Transverse colon (tissue), 4 donors: Measurements from ENCODE around the gene PRSS50. TPM values are rescaled to one million over a fixed set of nuclear protein-coding genes. Genes with fewer than 3 reads are reported as not detected.

Experiments
- DNase-seq: peaks from one replicate; pipeline ENCODE4 v3.0.0-alpha.2; 2019
- H3K27ac ChIP-seq, 4 donors: fragments of 200-600 bp; sonication (generic); 2 replicates each; pipeline ENCODE4 v1.5.1; 2016 to 2018; ENCODE audit warnings: inconsistent platforms in 4 of 4
- H3K27me3 ChIP-seq: fragments of 200-600 bp; sonication (generic); 2 replicates; pipeline ENCODE4 v1.5.1; 2017; ENCODE audit warnings: inconsistent platforms
- H3K36me3 ChIP-seq, 4 donors: fragments of 200-600 bp; sonication (generic); 2 replicates each; pipeline ENCODE4 v1.5.1; 2017 to 2019; ENCODE audit warnings: inconsistent platforms in 4 of 4
- H3K4me1 ChIP-seq, 4 donors: fragments of 200-600 bp; sonication (generic); 2 replicates each; pipeline ENCODE4 v1.5.1; 2017 to 2020; ENCODE audit warnings: inconsistent platforms in 4 of 4
- H3K4me3 ChIP-seq, 4 donors: fragments of 200-600 bp; sonication (generic); 1 replicate in 1 of 4; 2 replicates in 3 of 4; pipeline versions ENCODE4 v1.5.1 to v1.6.1; 2017 to 2019; ENCODE audit warnings: inconsistent platforms in 4 of 4
- H3K9me3 ChIP-seq, 2 donors: fragments of 200-600 bp; sonication (generic); 2 replicates each; pipeline ENCODE4 v1.5.1; 2017 to 2019; ENCODE audit warnings: inconsistent platforms in 2 of 2
- CTCF ChIP-seq, 5 experiments: fragments of 200-600 bp in 3 of 5; fragments of 450-650 bp in 2 of 5; sonication (generic) in 3 of 5; IDR thresholded peaks; 1 replicate in 2 of 5; 2 replicates in 3 of 5; pipeline ENCODE4 v1.5.1; 2016 to 2017; ENCODE audit warnings: antibody characterized with exemption in 5 of 5, inconsistent platforms in 3 of 5, mild to moderate bottlenecking in 2 of 5, moderate library complexity in 1 of 5
- EP300 ChIP-seq: sonication (generic); formaldehyde crosslinking; IDR thresholded peaks from one replicate; pipeline ENCODE4 v1.6.1; 2017; ENCODE audit warnings: antibody characterized with exemption, low read depth
- POLR2A ChIP-seq: fragments of 450-650 bp; IDR thresholded peaks from one replicate; pipeline ENCODE4 v1.6.1; 2016; ENCODE audit warnings: antibody characterized with exemption, mild to moderate bottlenecking, moderate library complexity
- POLR2AphosphoS5 ChIP-seq, 3 donors: sonication (generic); formaldehyde crosslinking; IDR thresholded peaks; one replicate each; pipeline ENCODE4 v1.6.1; 2016; ENCODE audit warnings: antibody characterized with exemption in 3 of 3
- WGBS, 2 donors: methylation state at CpG; one replicate each; pipeline ENCODE4 v1.1.5; 2018; ENCODE audit warnings: low coverage in 1 of 2; 5-methylcytosine and 5-hydroxymethylcytosine counted together
- in situ Hi-C, 4 donors: fragments of 200-750 bp; cut with MboI; loops; one replicate each; pipeline versions ENCODE4 v1.15.0 to v1.15.1; 2017; ENCODE audit warnings: low sequenced_read_pairs in 3 of 4, low pct_ligation_motif_present in 1 of 4, low pct_unique_long_range_greater_than_20kb in 1 of 4
- intact Hi-C: fragments of 100-400 bp; cut with DNase I; formaldehyde crosslinking; loops from one replicate; pipeline ENCODE4 v1.15.1; 2023; ENCODE audit warnings: low total_unique reads
- total RNA-seq, 4 donors: library from RNA; depleted of rRNA; stranded (reverse); fragments of >200 nt; gene quantifications; one replicate each; pipeline ENCODE4 v1.1.0, GENCODE V29; 2016

PRSS50 gene
- total RNA-seq, 4 donors from 2014 or later: 0.14 TPM; not detected in 3

GRCh38 chr3:46713050-46713897 is 4.4 kb downstream of the PRSS50 start:
- DNase-seq: peak; percentile 1
- 79 to 84% methylated on average over 4 to 13 of the region's 14 CpGs for WGBS, 2 donors
- in situ Hi-C loops (loop anchor here (5.0 to 25.0 kb wide), 7 partner anchors 149 to 649 kb away; partner anchors contain the start of gene MYL3 (in 1 of the 4)), intact Hi-C loops (no loop called here)
- Histone ChIP-seq H3K36me3 (no peaks in the 10 kb centered on the region), H3K4me1 (no peaks in the 10 kb centered on the region), H3K27ac (no peak overlapping the region), H3K4me3 (no peak overlapping the region), H3K9me3 (no peaks in the 10 kb centered on the region), H3K27me3 (peaks cover 12% of the 10 kb centered on the region)
- TF ChIP-seq POLR2A (no peak), EP300 (no peak), CTCF (IDR thresholded peaks at IDR 0.05) (no peak), POLR2AphosphoS5 (IDR thresholded peaks at IDR 0.05) (no peak)

- H3K27ac ChIP-seq: no peak overlapping the region
- TF ChIP-seq POLR2A: no peak
- TF ChIP-seq EP300: no peak
- no peak for TF ChIP-seq CTCF (IDR thresholded peaks at IDR 0.05)
- no peak for TF ChIP-seq POLR2AphosphoS5 (IDR thresholded peaks at IDR 0.05)
- H3K4me3 ChIP-seq: no peak overlapping the region
- H3K9me3 ChIP-seq: no peaks in the 10 kb centered on the region
- in situ Hi-C loops (loop anchor here (5.0 to 25.0 kb wide), 7 partner anchors 150 to 650 kb away; partner anchors contain the start of gene MYL3 (in 1 of the 4)), intact Hi-C loops (no loop called here)
- H3K27me3 ChIP-seq: peaks cover 5% of the 10 kb centered on the region
- peak; percentile 3 for DNase-seq
- no peaks in the 10 kb centered on the region for H3K36me3 ChIP-seq
- WGBS, 2 donors: 83 to 87% methylated on average over 3 to 13 of the region's 13 CpGs
- H3K4me1 ChIP-seq: no peaks in the 10 kb centered on the region
Observed at GRCh38 chr3:46712191-46713049, 5.2 kb downstream of the PRSS50 start.

- in situ Hi-C loops: loop anchor here (5.0 to 25.0 kb wide), 7 partner anchors 151 to 651 kb away; partner anchors contain the start of gene MYL3 (in 1 of the 4)
Observed at GRCh38 chr3:46711760-46712159, 5.9 kb downstream of the PRSS50 start.

More at GRCh38 chr3:46711760-46712159, 5.9 kb downstream of the PRSS50 start:
- Histone ChIP-seq H3K27ac (no peak overlapping the region), H3K27me3 (no peaks in the 10 kb centered on the region), H3K9me3 (no peaks in the 10 kb centered on the region), H3K4me1 (no peaks in the 10 kb centered on the region), H3K36me3 (no peaks in the 10 kb centered on the region), H3K4me3 (no peak overlapping the region)
- DNase-seq: no peak
- intact Hi-C loops: no loop called here
- TF ChIP-seq CTCF (IDR thresholded peaks at IDR 0.05) (no peak), EP300 (no peak), POLR2A (no peak), POLR2AphosphoS5 (IDR thresholded peaks at IDR 0.05) (no peak)
- WGBS, 2 donors: 72 to 88% methylated on average over 2 to 7 of the region's 7 CpGs
